ENCODE results near the gene SNX5.
"Not testable (repeated sequence)": the region's sequence is repeated elsewhere in the genome, so short reads cannot be mapped to it uniquely, and the experiment has no call there.

SNX5 gene

GRCh38 chr20:17960927-17961586 is 7.5 kb downstream of the SNX5 start:
- no peak for TF ChIP-seq CTCF (IDR thresholded peaks at IDR 0.05; ENCODE audit: insufficient read depth, missing control alignments)
- no peak for FAIRE-seq
- DNase-seq (ENCODE audit: insufficient read length, low spot score): no peak

- DNase-seq (ENCODE audit: insufficient read length, low spot score): not testable (repeated sequence)
Measured at GRCh38 chr20:17960400-17960885, 8.2 kb downstream of the SNX5 start.

GRCh38 chr20:17959257-17959627 is 9.4 kb downstream of the SNX5 start:
- no peak for TF ChIP-seq CTCF (IDR thresholded peaks at IDR 0.05; ENCODE audit: insufficient read depth, missing control alignments)
- no peak for FAIRE-seq
- DNase-seq (ENCODE audit: insufficient read length, low spot score): no peak

More at GRCh38 chr20:17960400-17960885, 8.2 kb downstream of the SNX5 start:
- not testable (repeated sequence) for FAIRE-seq

- TF ChIP-seq CTCF (IDR thresholded peaks at IDR 0.05; ENCODE audit: insufficient read depth, missing control alignments): no peak
- no peak for DNase-seq (ENCODE audit: insufficient read length, low spot score)
- FAIRE-seq: no peak
Measured at GRCh38 chr20:17958373-17959256, 10.0 kb downstream of the SNX5 start.

- TF ChIP-seq CTCF (IDR thresholded peaks at IDR 0.05; ENCODE audit: insufficient read depth, missing control alignments): no peak
- DNase-seq (ENCODE audit: insufficient read length, low spot score) (no peak), FAIRE-seq (no peak)
Measured at GRCh38 chr20:17957505-17958363, 10.9 kb downstream of the SNX5 start.

GRCh38 chr20:17956099-17956685 is 12.4 kb downstream of the SNX5 start:
- FAIRE-seq: no peak
- no peak for DNase-seq (ENCODE audit: insufficient read length, low spot score)
- TF ChIP-seq CTCF (IDR thresholded peaks at IDR 0.05; ENCODE audit: insufficient read depth, missing control alignments): no peak

- no peak for FAIRE-seq
- no peak for DNase-seq (ENCODE audit: insufficient read length, low spot score)
- no peak for TF ChIP-seq CTCF (IDR thresholded peaks at IDR 0.05; ENCODE audit: insufficient read depth, missing control alignments)
Measured at GRCh38 chr20:17955302-17955701, 13.3 kb downstream of the SNX5 start.

All from D721Med (cell line).